PFSK-1 (cell line): Measurements from ENCODE around the gene ZNF740.

Experiments used
- POLR2AphosphoS5 ChIP-seq: IDR thresholded peaks from 2 replicates; pipeline ENCODE4 v1.6.1; 2012; ENCODE audit warnings: low read depth, mild to moderate bottlenecking, control low read depth, low read length, moderate library complexity
- SIN3A ChIP-seq: IDR thresholded peaks from 2 replicates; pipeline ENCODE4 v1.6.1; 2012; ENCODE audit warnings: mild to moderate bottlenecking, low read length, moderate library complexity, borderline replicate concordance; ENCODE audit not compliant: insufficient read depth
- TAF1 ChIP-seq: IDR thresholded peaks from 2 replicates; pipeline ENCODE4 v1.6.1; 2012; ENCODE audit warnings: low read length, control low read depth, borderline replicate concordance; ENCODE audit not compliant: insufficient read depth
- TF ChIP-seq, protein P1 (sequence below), 2 experiments: IDR thresholded peaks; 2 replicates each; pipeline versions ENCODE4 v1.6.1 to v1.8.0; 2011 to 2012; ENCODE audit warnings: low read depth in 2 of 2, low read length in 2 of 2, control low read depth in 1 of 2, inconsistent platforms in 1 of 2, mild to moderate bottlenecking in 1 of 2, moderate library complexity in 1 of 2; ENCODE audit not compliant: insufficient read depth in 1 of 2

DNA sequence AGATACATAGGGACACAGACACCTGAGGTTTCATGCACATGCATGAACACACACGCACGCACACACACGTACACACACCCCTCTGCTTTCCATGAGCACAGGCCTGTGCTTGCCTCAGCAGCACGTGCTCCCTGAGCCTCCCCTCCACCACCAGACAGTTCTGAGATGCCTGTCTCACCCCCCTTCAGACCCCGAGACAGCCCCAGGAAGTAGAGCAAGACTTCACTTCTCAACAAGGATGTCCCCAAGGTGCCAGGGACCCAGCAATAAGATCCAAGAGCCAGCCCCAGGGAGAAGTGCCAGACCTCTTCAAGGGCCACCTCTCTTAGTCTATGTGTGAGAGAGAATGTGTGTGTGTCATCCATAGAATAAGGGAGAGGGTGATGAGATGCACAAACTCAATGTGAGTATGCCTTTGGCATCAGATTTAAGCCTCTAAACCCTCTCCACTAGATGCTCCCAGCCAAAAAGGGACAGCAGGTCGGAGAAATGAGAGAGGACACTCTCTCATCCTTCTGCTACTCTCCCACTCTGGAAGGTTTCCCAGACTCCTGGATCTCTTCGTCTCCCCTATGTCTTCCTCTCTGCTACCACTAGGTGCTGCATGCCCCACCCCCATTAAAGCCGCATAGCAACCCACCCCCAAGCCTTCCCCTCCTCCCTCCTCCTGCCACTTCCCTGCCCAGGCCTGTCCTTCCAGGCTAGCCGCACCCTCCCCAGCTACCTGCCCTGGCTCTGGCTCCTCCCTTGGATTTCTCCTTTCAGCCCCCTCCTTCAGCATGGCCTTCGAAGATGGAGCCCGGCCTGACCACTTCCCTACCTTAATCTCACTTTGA is 43.8 kb downstream of the ZNF740 start:
- no peak for TF ChIP-seq POLR2AphosphoS5
- TF ChIP-seq SIN3A: no peak
- no peak for TF ChIP-seq TAF1
- TF ChIP-seq, protein P1, sequence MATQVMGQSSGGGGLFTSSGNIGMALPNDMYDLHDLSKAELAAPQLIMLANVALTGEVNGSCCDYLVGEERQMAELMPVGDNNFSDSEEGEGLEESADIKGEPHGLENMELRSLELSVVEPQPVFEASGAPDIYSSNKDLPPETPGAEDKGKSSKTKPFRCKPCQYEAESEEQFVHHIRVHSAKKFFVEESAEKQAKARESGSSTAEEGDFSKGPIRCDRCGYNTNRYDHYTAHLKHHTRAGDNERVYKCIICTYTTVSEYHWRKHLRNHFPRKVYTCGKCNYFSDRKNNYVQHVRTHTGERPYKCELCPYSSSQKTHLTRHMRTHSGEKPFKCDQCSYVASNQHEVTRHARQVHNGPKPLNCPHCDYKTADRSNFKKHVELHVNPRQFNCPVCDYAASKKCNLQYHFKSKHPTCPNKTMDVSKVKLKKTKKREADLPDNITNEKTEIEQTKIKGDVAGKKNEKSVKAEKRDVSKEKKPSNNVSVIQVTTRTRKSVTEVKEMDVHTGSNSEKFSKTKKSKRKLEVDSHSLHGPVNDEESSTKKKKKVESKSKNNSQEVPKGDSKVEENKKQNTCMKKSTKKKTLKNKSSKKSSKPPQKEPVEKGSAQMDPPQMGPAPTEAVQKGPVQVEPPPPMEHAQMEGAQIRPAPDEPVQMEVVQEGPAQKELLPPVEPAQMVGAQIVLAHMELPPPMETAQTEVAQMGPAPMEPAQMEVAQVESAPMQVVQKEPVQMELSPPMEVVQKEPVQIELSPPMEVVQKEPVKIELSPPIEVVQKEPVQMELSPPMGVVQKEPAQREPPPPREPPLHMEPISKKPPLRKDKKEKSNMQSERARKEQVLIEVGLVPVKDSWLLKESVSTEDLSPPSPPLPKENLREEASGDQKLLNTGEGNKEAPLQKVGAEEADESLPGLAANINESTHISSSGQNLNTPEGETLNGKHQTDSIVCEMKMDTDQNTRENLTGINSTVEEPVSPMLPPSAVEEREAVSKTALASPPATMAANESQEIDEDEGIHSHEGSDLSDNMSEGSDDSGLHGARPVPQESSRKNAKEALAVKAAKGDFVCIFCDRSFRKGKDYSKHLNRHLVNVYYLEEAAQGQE (IDR thresholded peaks at IDR 0.05; ENCODE audit: insufficient read depth in 1 of 2, low read depth in 2 of 2, low read length in 2 of 2): no peak
